Lower leg skin (tissue), 3 donors: Measurements from ENCODE around the gene MLF2.

Experiments
- CTCF ChIP-seq, 3 donors: fragments of 450-650 bp; IDR thresholded peaks; one replicate each; pipeline ENCODE4 v1.5.1; 2016; ENCODE audit warnings: antibody characterized with exemption in 3 of 3, mild to moderate bottlenecking in 3 of 3, moderate library complexity in 2 of 3
- POLR2A ChIP-seq, 2 donors: fragments of 450-650 bp; IDR thresholded peaks; one replicate each; pipeline ENCODE4 v1.6.1; 2016 to 2017; ENCODE audit warnings: antibody characterized with exemption in 2 of 2, mild to moderate bottlenecking in 1 of 2, moderate library complexity in 1 of 2

GRCh38 chr12:6724409-6724797, 28.5 kb downstream of the MLF2 start:
- TF ChIP-seq CTCF (IDR thresholded peaks at IDR 0.05) (no peak), POLR2A (IDR thresholded peaks at IDR 0.05) (no peak)
